Fibroblast of villous mesenchyme (primary cell): ENCODE results near the gene DTD1. TPM values are rescaled to one million over a fixed set of nuclear protein-coding genes. Genes with fewer than 3 reads are reported as not detected.

ENCODE experiments used
- DNase-seq: peaks from one replicate; pipeline ENCODE4 v3.0.0-alpha.2; 2010; ENCODE audit warnings: low read depth
- H3K4me3 ChIP-seq: 2 replicates; pipeline ENCODE4 v1.5.1; 2011; ENCODE audit warnings: low read depth, mild to moderate bottlenecking, low read length
- total RNA-seq: library from RNA; depleted of rRNA; stranded (reverse); fragments of >200 nt; gene quantifications from 2 replicates; pipeline ENCODE4 v1.2.3, GENCODE V29; 2012
- TF ChIP-seq, protein P1 (sequence below): IDR thresholded peaks from 2 replicates; pipeline ENCODE4 v1.5.1; 2012; ENCODE audit warnings: low read depth, mild to moderate bottlenecking, low read length; ENCODE audit not compliant: insufficient read depth

The DTD1 gene
- total RNA-seq, 1 donor = 47.1 TPM

DNA sequence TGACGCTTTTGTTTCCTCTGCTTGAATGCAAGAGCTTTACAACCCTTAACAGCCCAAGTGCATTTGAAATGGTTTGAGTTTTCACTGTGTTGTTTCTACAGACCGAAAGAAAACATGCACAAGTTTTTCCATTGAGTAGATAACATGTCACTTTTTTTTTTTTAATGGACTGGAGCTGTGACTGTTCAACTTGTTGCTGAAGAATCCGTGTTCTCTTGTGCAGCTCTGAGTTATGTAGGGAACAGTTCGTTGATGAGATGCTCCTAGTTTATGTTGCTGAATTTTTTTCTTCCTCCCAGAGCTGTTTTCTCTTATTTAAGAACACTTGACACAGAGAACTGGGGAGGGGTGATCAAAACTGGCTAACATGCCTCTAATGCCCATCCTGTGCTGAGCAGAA lies 89.3 kb downstream of the DTD1 start:
- TF ChIP-seq, protein P1, sequence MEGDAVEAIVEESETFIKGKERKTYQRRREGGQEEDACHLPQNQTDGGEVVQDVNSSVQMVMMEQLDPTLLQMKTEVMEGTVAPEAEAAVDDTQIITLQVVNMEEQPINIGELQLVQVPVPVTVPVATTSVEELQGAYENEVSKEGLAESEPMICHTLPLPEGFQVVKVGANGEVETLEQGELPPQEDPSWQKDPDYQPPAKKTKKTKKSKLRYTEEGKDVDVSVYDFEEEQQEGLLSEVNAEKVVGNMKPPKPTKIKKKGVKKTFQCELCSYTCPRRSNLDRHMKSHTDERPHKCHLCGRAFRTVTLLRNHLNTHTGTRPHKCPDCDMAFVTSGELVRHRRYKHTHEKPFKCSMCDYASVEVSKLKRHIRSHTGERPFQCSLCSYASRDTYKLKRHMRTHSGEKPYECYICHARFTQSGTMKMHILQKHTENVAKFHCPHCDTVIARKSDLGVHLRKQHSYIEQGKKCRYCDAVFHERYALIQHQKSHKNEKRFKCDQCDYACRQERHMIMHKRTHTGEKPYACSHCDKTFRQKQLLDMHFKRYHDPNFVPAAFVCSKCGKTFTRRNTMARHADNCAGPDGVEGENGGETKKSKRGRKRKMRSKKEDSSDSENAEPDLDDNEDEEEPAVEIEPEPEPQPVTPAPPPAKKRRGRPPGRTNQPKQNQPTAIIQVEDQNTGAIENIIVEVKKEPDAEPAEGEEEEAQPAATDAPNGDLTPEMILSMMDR = no peak
- H3K4me3 ChIP-seq = no peak overlapping the region
- DNase-seq = no peak

DNA sequence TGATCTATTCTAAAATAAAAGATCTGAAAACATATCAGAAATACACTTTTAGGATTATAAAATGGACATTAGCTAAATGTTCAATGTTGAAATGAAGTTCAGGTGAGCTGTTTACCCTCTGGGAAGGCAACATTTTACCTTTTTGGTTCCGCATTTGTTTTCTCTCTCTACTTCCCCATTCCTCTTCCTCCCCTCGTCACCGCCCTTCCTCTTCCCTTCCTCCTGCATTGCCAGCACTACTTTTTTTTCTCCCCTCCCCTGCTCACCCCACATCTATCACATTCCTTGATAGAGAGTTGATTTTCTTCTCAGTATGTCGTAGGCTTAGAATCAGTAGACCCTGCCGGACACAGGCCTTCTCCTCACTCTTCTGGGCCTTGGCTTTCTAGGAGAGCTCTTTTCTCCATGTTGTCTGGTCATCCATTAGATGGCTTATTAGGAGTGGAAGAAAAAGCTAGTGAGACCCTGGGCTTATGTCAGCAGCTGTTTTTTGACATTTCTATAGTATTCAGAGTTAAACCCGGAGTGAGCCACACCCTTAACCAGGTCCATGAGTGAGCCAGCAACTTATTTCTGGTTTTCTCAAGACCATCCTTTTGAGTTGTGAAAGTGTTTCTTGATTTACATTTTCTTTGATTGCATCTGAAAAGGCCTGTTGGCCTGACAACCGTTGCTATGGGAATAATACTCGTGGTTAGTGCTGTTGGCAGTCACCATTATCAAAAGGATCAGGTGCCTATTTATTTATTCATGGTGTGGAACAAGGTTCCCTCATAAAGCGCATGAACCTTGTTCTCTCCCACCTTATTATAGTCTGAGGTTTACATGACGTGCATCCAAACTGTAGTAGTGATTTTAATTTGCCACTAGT lies 90.9 kb downstream of the DTD1 start:
- TF ChIP-seq, protein P1 = no peak
- H3K4me3 ChIP-seq = no peak overlapping the region
- peak; percentile 7 for DNase-seq

DNA sequence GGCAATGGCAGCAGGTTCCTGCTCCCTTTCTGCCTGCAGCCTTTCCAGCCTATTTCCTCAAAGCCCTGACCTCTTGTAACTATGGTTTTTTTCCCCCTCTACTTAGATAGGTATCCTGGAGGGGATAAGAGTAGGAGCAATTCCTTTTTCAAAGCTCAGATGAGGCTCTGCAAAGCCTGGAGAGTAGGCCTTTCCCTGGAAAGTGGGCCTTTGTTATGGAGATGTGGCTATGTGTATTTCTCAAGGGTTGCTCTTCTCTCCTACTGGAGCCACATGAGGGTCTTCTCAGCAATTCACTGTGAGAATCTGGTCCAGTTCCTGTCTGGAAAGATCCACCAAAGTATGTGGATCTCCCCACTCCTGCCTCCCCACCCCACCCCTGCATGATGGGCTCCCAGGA lies 96.0 kb downstream of the DTD1 start:
- TF ChIP-seq, protein P1 = no peak
- no peak overlapping the region for H3K4me3 ChIP-seq
- DNase-seq = no peak

DNA sequence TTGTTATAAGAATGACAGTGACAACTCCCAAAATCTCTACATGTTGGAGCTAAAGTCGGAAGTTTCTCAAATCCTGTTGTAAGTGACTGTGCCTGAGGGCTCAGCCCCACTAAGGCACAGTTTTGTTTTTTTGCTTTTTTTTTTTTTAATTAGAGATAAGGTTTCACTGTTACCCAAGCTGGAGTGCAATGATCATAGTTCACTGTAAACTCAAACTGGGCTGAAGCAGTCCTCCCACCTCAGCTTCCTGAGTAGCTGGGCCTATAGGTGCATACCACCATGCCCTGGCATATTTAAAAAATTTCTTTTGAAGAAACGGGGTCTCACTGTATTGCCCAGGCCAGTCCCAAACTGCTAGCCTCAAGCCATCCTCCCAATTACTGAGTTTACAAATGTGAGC lies 96.9 kb downstream of the DTD1 start:
- TF ChIP-seq, protein P1 = no peak
- H3K4me3 ChIP-seq = no peak overlapping the region
- DNase-seq = no peak

DNA sequence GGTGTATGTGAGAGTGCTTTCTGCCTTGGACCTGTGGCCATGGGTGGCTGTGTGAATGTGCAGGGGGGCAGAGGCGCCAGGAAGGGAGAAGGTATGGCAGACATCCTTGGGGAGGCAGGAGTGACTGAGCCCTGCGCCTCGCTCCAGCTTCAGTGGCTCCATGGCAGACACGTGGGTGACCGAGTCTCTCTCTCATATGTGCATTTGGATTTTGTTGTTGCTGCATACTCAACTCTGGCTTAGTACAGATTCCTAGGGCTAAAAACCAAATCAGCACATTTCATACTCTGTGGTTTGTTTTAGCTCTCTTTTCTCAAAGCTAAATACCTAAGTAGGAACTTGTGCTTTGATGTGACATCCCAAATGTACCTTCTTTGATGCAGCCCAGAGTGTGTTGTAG lies 97.6 kb downstream of the DTD1 start:
- no peak for DNase-seq
- TF ChIP-seq, protein P1 = no peak
- H3K4me3 ChIP-seq = no peak overlapping the region

DNA sequence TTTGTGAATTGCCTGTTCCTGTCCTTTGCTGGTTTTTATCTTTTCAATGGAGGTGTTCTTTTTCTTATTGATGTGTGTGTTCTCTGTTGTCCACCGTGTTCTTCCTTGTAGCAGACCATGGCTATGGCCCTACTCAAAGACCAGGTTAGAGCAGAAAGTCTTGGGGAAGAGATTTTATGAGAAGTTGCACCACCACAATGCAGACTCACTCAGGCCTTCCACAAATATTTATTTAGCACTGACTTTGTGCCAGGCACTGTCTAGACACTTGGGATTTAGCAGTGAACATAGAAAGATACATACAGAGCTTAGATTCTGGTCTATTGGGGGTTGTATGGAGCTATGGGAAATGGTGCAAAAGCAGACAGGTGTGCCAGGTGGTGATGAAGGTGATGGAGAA lies 98.8 kb downstream of the DTD1 start:
- no peak overlapping the region for H3K4me3 ChIP-seq
- TF ChIP-seq, protein P1 = no peak
- peak; percentile 61 for DNase-seq
